ENCODE results near the gene CCDC43.
"Not testable (repeated sequence)": the region's sequence is repeated elsewhere in the genome, so short reads cannot be mapped to it uniquely, and the experiment has no call there.

CCDC43 gene

GRCh38 chr17:44673893-44674292, 15.7 kb downstream of the CCDC43 start:
- in situ Hi-C loops (cut with MboI; ENCODE audit: low pct_unique_long_range_greater_than_20kb, low sequenced_read_pairs), result no loop called here
- DNase-seq, result no peak

- peak; percentile 61 for DNase-seq
Measured at GRCh38 chr17:44672479-44673093, 17.0 kb downstream of the CCDC43 start.

GRCh38 chr17:44666006-44666405, 23.6 kb downstream of the CCDC43 start:
- no peak for DNase-seq
- in situ Hi-C loops (cut with MboI; ENCODE audit: low pct_unique_long_range_greater_than_20kb, low sequenced_read_pairs), result no loop called here

More at GRCh38 chr17:44672479-44673093, 17.0 kb downstream of the CCDC43 start:
- in situ Hi-C loops (cut with MboI; ENCODE audit: low pct_unique_long_range_greater_than_20kb, low sequenced_read_pairs), result no loop called here

- in situ Hi-C loops (cut with MboI; ENCODE audit: low pct_unique_long_range_greater_than_20kb, low sequenced_read_pairs), result no loop called here
- no peak for DNase-seq
Measured at GRCh38 chr17:44664867-44665266, 24.7 kb downstream of the CCDC43 start.

GRCh38 chr17:44663095-44663494, 26.5 kb downstream of the CCDC43 start:
- in situ Hi-C loops (cut with MboI; ENCODE audit: low pct_unique_long_range_greater_than_20kb, low sequenced_read_pairs), result no loop called here
- DNase-seq, result no peak

GRCh38 chr17:44661835-44662234, 27.7 kb downstream of the CCDC43 start:
- in situ Hi-C loops (cut with MboI; ENCODE audit: low pct_unique_long_range_greater_than_20kb, low sequenced_read_pairs), result no loop called here
- DNase-seq, result no peak

GRCh38 chr17:44655983-44656710, 33.4 kb downstream of the CCDC43 start, which contains the start of gene MEIOC:
MEIOC (plus strand) TSS chr17:44656468; CDS start chr17:44656614, 146 bp downstream.
- peak; percentile 95 for DNase-seq
- in situ Hi-C loops (cut with MboI; ENCODE audit: low pct_unique_long_range_greater_than_20kb, low sequenced_read_pairs), result no loop called here

GRCh38 chr17:44653954-44654353, 35.6 kb downstream of the CCDC43 start:
- DNase-seq, result no peak
- in situ Hi-C loops (cut with MboI; ENCODE audit: low pct_unique_long_range_greater_than_20kb, low sequenced_read_pairs), result no loop called here

GRCh38 chr17:44653384-44653783, 36.2 kb downstream of the CCDC43 start:
- in situ Hi-C loops (cut with MboI; ENCODE audit: low pct_unique_long_range_greater_than_20kb, low sequenced_read_pairs), result no loop called here
- DNase-seq, result no peak

- in situ Hi-C loops (cut with MboI; ENCODE audit: low pct_unique_long_range_greater_than_20kb, low sequenced_read_pairs), result no loop called here
- no peak for DNase-seq
Measured at GRCh38 chr17:44652727-44653126, 36.8 kb downstream of the CCDC43 start.

- no peak for DNase-seq
- in situ Hi-C loops (cut with MboI; ENCODE audit: low pct_unique_long_range_greater_than_20kb, low sequenced_read_pairs), result no loop called here
Measured at GRCh38 chr17:44651228-44651627, 38.3 kb downstream of the CCDC43 start.

GRCh38 chr17:44648963-44649362, 40.6 kb downstream of the CCDC43 start:
- in situ Hi-C loops (cut with MboI; ENCODE audit: low pct_unique_long_range_greater_than_20kb, low sequenced_read_pairs), result no loop called here
- DNase-seq, result no peak

GRCh38 chr17:44647736-44648135, 41.8 kb downstream of the CCDC43 start:
- in situ Hi-C loops (cut with MboI; ENCODE audit: low pct_unique_long_range_greater_than_20kb, low sequenced_read_pairs), result no loop called here
- no peak for DNase-seq

GRCh38 chr17:44646280-44646679, 43.3 kb downstream of the CCDC43 start:
- in situ Hi-C loops (cut with MboI; ENCODE audit: low pct_unique_long_range_greater_than_20kb, low sequenced_read_pairs), result no loop called here
- no peak for DNase-seq

- in situ Hi-C loops (cut with MboI; ENCODE audit: low pct_unique_long_range_greater_than_20kb, low sequenced_read_pairs), result no loop called here
- no peak for DNase-seq
Measured at GRCh38 chr17:44645341-44645740, 44.2 kb downstream of the CCDC43 start.

- in situ Hi-C loops (cut with MboI; ENCODE audit: low pct_unique_long_range_greater_than_20kb, low sequenced_read_pairs), result no loop called here
- DNase-seq, result no peak
Measured at GRCh38 chr17:44642834-44643233, 46.7 kb downstream of the CCDC43 start.

GRCh38 chr17:44637066-44637465, 52.5 kb downstream of the CCDC43 start:
- in situ Hi-C loops (cut with MboI; ENCODE audit: low pct_unique_long_range_greater_than_20kb, low sequenced_read_pairs), result no loop called here
- no peak for DNase-seq

- in situ Hi-C loops (cut with MboI; ENCODE audit: low pct_unique_long_range_greater_than_20kb, low sequenced_read_pairs), result no loop called here
- DNase-seq, result peak; percentile 59
Measured at GRCh38 chr17:44636562-44636961, 53.0 kb downstream of the CCDC43 start.

- in situ Hi-C loops (cut with MboI; ENCODE audit: low pct_unique_long_range_greater_than_20kb, low sequenced_read_pairs); DNase-seq: not testable (repeated sequence)
Measured at GRCh38 chr17:44634401-44634800, 55.2 kb downstream of the CCDC43 start.

GRCh38 chr17:44633998-44634397, 55.6 kb downstream of the CCDC43 start:
- in situ Hi-C loops (cut with MboI; ENCODE audit: low pct_unique_long_range_greater_than_20kb, low sequenced_read_pairs), result no loop called here

GRCh38 chr17:44630703-44631102, 58.9 kb downstream of the CCDC43 start:
- in situ Hi-C loops (cut with MboI; ENCODE audit: low pct_unique_long_range_greater_than_20kb, low sequenced_read_pairs), result no loop called here
- no peak for DNase-seq

More at GRCh38 chr17:44633998-44634397, 55.6 kb downstream of the CCDC43 start:
- no peak for DNase-seq

All from KBM-7 (cell line).